ENCODE data around the gene GANC.

The GANC gene

DNA sequence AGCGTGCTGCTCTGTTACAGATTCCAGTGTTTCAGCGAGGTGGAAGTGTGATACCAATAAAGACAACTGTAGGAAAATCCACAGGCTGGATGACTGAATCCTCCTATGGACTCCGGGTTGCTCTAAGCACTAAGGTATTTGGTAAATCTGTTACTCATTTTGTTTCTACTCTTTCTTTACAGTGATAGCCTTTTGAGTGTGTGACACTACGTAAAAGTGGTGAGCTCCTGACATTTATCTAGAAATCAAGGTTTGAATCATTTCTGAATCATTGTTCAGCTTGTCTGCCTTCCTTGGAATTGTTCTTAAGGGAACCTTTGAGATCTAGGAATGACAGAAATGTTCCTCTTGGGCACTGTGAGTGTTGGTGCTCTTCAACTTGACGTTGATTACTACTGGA, 75.1 kb downstream of the GANC start:
- Histone ChIP-seq H3K9me3 (ENCODE audit: control insufficient read depth, insufficient read depth, low read depth, low read length) (no peaks in the 10 kb centered on the region), H3K27ac (ENCODE audit: extremely low read depth, low read depth, low read length) (no peak overlapping the region), H3K4me1 (ENCODE audit: control insufficient read depth, insufficient read depth, low read length) (no peaks in the 10 kb centered on the region), H3K36me3 (ENCODE audit: control insufficient read depth in 2 of 2, insufficient read depth in 1 of 2, low read length in 2 of 2) (peaks cover 0 to 7% of the 10 kb centered on the region in 2 experiments; a peak in 1 of 3 replicates), H3K4me3 (ENCODE audit: low read depth, low read length) (no peak overlapping the region)
- ChIA-PET POLR2A (no interaction called here), CTCF (interaction anchor here (0.5 kb wide), 1 partner anchor 38 kb away, joined by 3 read pairs; no protein-coding TSS in a partner anchor)
- TF ChIP-seq ZEB2 (tag by site-specific recombination; IDR thresholded peaks at IDR 0.05) (no peak), SCRT1 (tag by site-specific recombination; IDR thresholded peaks at IDR 0.05; ENCODE audit: borderline replicate concordance) (no peak), ZNF114 (tag by site-specific recombination; IDR thresholded peaks at IDR 0.05) (no peak), ZSCAN23 (tag by site-specific recombination; IDR thresholded peaks at IDR 0.05) (no peak), ZNF24 (tag by site-specific recombination; IDR thresholded peaks at IDR 0.05) (no peak)
- TF ChIP-seq, protein P1, sequence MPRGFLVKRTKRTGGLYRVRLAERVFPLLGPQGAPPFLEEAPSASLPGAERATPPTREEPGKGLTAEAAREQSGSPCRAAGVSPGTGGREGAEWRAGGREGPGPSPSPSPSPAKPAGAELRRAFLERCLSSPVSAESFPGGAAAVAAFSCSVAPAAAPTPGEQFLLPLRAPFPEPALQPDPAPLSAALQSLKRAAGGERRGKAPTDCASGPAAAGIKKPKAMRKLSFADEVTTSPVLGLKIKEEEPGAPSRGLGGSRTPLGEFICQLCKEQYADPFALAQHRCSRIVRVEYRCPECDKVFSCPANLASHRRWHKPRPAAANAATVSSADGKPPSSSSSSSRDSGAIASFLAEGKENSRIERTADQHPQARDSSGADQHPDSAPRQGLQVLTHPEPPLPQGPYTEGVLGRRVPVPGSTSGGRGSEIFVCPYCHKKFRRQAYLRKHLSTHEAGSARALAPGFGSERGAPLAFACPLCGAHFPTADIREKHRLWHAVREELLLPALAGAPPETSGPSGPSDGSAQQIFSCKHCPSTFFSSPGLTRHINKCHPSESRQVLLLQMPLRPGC (tag by site-specific recombination; IDR thresholded peaks at IDR 0.05): no peak
- TF ChIP-seq, protein P2, sequence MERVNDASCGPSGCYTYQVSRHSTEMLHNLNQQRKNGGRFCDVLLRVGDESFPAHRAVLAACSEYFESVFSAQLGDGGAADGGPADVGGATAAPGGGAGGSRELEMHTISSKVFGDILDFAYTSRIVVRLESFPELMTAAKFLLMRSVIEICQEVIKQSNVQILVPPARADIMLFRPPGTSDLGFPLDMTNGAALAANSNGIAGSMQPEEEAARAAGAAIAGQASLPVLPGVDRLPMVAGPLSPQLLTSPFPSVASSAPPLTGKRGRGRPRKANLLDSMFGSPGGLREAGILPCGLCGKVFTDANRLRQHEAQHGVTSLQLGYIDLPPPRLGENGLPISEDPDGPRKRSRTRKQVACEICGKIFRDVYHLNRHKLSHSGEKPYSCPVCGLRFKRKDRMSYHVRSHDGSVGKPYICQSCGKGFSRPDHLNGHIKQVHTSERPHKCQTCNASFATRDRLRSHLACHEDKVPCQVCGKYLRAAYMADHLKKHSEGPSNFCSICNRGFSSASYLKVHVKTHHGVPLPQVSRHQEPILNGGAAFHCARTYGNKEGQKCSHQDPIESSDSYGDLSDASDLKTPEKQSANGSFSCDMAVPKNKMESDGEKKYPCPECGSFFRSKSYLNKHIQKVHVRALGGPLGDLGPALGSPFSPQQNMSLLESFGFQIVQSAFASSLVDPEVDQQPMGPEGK (tag by site-specific recombination; IDR thresholded peaks at IDR 0.05): no peak
- TF ChIP-seq, protein P3, sequence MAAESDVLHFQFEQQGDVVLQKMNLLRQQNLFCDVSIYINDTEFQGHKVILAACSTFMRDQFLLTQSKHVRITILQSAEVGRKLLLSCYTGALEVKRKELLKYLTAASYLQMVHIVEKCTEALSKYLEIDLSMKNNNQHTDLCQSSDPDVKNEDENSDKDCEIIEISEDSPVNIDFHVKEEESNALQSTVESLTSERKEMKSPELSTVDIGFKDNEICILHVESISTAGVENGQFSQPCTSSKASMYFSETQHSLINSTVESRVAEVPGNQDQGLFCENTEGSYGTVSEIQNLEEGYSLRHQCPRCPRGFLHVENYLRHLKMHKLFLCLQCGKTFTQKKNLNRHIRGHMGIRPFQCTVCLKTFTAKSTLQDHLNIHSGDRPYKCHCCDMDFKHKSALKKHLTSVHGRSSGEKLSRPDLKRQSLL (tag by site-specific recombination; IDR thresholded peaks at IDR 0.05): no peak

DNA sequence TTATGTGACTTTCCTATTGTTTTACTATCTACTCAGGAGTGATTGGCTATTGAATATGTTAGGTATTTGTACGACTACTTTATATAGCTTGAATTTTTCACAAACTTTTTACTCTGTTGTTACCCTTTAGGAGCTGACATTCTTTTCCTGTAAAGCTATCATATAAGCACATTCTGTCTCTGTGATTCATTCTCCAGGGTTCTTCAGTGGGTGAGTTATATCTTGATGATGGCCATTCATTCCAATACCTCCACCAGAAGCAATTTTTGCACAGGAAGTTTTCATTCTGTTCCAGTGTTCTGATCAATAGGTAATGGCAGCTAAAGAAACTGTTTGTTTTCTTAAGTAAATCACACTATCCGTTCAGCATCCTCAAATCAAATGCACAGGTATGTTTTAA, 76.2 kb downstream of the GANC start:
- Histone ChIP-seq H3K36me3 (ENCODE audit: control insufficient read depth in 2 of 2, insufficient read depth in 1 of 2, low read length in 2 of 2) (peaks cover 0 to 5% of the 10 kb centered on the region in 2 experiments; a peak in 1 of 3 replicates), H3K27ac (ENCODE audit: extremely low read depth, low read depth, low read length) (no peak overlapping the region), H3K9me3 (ENCODE audit: control insufficient read depth, insufficient read depth, low read depth, low read length) (no peaks in the 10 kb centered on the region), H3K4me1 (ENCODE audit: control insufficient read depth, insufficient read depth, low read length) (no peaks in the 10 kb centered on the region), H3K4me3 (ENCODE audit: low read depth, low read length) (no peak overlapping the region)
- TF ChIP-seq, protein P4, sequence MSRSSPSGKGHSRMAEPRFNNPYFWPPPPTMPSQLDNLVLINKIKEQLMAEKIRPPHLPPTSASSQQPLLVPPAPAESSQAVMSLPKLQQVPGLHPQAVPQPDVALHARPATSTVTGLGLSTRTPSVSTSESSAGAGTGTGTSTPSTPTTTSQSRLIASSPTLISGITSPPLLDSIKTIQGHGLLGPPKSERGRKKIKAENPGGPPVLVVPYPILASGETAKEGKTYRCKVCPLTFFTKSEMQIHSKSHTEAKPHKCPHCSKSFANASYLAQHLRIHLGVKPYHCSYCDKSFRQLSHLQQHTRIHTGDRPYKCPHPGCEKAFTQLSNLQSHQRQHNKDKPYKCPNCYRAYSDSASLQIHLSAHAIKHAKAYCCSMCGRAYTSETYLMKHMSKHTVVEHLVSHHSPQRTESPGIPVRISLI (tag by site-specific recombination; IDR thresholded peaks at IDR 0.05): no peak
- TF ChIP-seq ZBTB17 (tag by site-specific recombination; IDR thresholded peaks at IDR 0.05): no peak
- TF ChIP-seq ZNF341 (tag by site-specific recombination; IDR thresholded peaks at IDR 0.05; ENCODE audit: low read depth): no peak
- TF ChIP-seq, protein P5, sequence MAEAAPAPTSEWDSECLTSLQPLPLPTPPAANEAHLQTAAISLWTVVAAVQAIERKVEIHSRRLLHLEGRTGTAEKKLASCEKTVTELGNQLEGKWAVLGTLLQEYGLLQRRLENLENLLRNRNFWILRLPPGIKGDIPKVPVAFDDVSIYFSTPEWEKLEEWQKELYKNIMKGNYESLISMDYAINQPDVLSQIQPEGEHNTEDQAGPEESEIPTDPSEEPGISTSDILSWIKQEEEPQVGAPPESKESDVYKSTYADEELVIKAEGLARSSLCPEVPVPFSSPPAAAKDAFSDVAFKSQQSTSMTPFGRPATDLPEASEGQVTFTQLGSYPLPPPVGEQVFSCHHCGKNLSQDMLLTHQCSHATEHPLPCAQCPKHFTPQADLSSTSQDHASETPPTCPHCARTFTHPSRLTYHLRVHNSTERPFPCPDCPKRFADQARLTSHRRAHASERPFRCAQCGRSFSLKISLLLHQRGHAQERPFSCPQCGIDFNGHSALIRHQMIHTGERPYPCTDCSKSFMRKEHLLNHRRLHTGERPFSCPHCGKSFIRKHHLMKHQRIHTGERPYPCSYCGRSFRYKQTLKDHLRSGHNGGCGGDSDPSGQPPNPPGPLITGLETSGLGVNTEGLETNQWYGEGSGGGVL (tag by site-specific recombination; IDR thresholded peaks at IDR 0.05): no peak
- no peak for TF ChIP-seq ZNF610 (tag by site-specific recombination; IDR thresholded peaks at IDR 0.05; ENCODE audit: borderline replicate concordance)
- TF ChIP-seq ZNF664 (tag by site-specific recombination; IDR thresholded peaks at IDR 0.05): no peak
- TF ChIP-seq SCRT2 (tag by site-specific recombination; IDR thresholded peaks at IDR 0.05): no peak
- no peak for TF ChIP-seq SALL2 (tag by site-specific recombination; IDR thresholded peaks at IDR 0.05; ENCODE audit: borderline replicate concordance)
- TF ChIP-seq ZSCAN16 (tag by site-specific recombination; IDR thresholded peaks at IDR 0.05): no peak
- TF ChIP-seq, protein P6, sequence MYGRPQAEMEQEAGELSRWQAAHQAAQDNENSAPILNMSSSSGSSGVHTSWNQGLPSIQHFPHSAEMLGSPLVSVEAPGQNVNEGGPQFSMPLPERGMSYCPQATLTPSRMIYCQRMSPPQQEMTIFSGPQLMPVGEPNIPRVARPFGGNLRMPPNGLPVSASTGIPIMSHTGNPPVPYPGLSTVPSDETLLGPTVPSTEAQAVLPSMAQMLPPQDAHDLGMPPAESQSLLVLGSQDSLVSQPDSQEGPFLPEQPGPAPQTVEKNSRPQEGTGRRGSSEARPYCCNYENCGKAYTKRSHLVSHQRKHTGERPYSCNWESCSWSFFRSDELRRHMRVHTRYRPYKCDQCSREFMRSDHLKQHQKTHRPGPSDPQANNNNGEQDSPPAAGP (tag by site-specific recombination; IDR thresholded peaks at IDR 0.05): no peak
- TF ChIP-seq ZNF140 (tag by site-specific recombination; IDR thresholded peaks at IDR 0.05): no peak
- TF ChIP-seq ZNF785 (tag by site-specific recombination; IDR thresholded peaks at IDR 0.05): no peak
- no peak for TF ChIP-seq ZNF138 (tag by site-specific recombination; IDR thresholded peaks at IDR 0.05; ENCODE audit: borderline replicate concordance)
- TF ChIP-seq SP2 (tag by site-specific recombination; IDR thresholded peaks at IDR 0.05): no peak
- no peak for TF ChIP-seq ZFP69B (tag by site-specific recombination; IDR thresholded peaks at IDR 0.05)
- TF ChIP-seq ZNF274 (IDR thresholded peaks at IDR 0.05; ENCODE audit: low read length): no peak
- TF ChIP-seq ZNF274 (tag by site-specific recombination; IDR thresholded peaks at IDR 0.05; ENCODE audit: borderline replicate concordance): no peak
- ChIA-PET POLR2A (no interaction called here), CTCF (no interaction called here)
